MM.1S (cell line): Measurements from ENCODE around the gene LATS2.

Experiments used
- DNase-seq: peaks from one replicate; pipeline ENCODE4 v3.0.0-alpha.2; 2015
- H2AFZ ChIP-seq: fragments of 300-600 bp; sonication (generic); 2 replicates; pipeline ENCODE4 v1.6.0; 2016; ENCODE audit warnings: antibody characterized with exemption, low read length
- H3F3A ChIP-seq: fragments of 300-600 bp; sonication (generic); 2 replicates; pipeline ENCODE4 v1.6.1; 2016; ENCODE audit warnings: mild to moderate bottlenecking, antibody characterized with exemption, low read length, moderate library complexity, mixed read lengths; ENCODE audit not compliant: insufficient read depth
- H3K27ac ChIP-seq: fragments of 300-600 bp; sonication (generic); 2 replicates; pipeline ENCODE4 v1.5.1; 2016; ENCODE audit warnings: mild to moderate bottlenecking, low read length
- H3K27me3 ChIP-seq: fragments of 300-600 bp; sonication (generic); replicated peaks from 2 replicates; pipeline ENCODE4 v1.6.0; 2016; ENCODE audit warnings: low read length; ENCODE audit not compliant: insufficient read depth
- H3K36me3 ChIP-seq: fragments of 300-600 bp; sonication (generic); replicated peaks from 2 replicates; pipeline ENCODE4 v1.6.1; 2016; ENCODE audit warnings: mild to moderate bottlenecking, low read length, mixed read lengths; ENCODE audit not compliant: insufficient read depth
- H3K4me1 ChIP-seq: fragments of 300-600 bp; sonication (generic); 2 replicates; pipeline ENCODE4 v1.6.1; 2016; ENCODE audit warnings: low read length, mixed read lengths
- H3K4me2 ChIP-seq: fragments of 300-600 bp; sonication (generic); 2 replicates; pipeline ENCODE4 v1.6.0; 2016; ENCODE audit warnings: low read depth, low read length
- H3K4me3 ChIP-seq: fragments of 300-600 bp; sonication (generic); 2 replicates; pipeline ENCODE4 v1.5.1; 2016; ENCODE audit warnings: low read length, mixed read lengths
- H3K79me2 ChIP-seq: fragments of 300-600 bp; sonication (generic); 2 replicates; pipeline ENCODE4 v1.6.1; 2016; ENCODE audit warnings: mixed run types, low read length, mixed read lengths
- H3K9ac ChIP-seq: fragments of 300-600 bp; sonication (generic); 2 replicates; pipeline ENCODE4 v1.6.1; 2016; ENCODE audit warnings: low read length, mixed read lengths
- H3K9me2 ChIP-seq: fragments of 300-600 bp; sonication (generic); replicated peaks from 2 replicates; pipeline ENCODE4 v1.6.1; 2016; ENCODE audit warnings: mild to moderate bottlenecking, low read length, mixed read lengths; ENCODE audit not compliant: insufficient read depth
- H3K9me3 ChIP-seq: fragments of 300-600 bp; sonication (generic); replicated peaks from 2 replicates; pipeline ENCODE4 v1.6.1; 2016; ENCODE audit warnings: mild to moderate bottlenecking, low read length, mixed read lengths; ENCODE audit not compliant: insufficient read depth
- H4K20me1 ChIP-seq: fragments of 300-600 bp; sonication (generic); 2 replicates; pipeline ENCODE4 v1.6.1; 2016; ENCODE audit warnings: mild to moderate bottlenecking, low read length, moderate library complexity, mixed read lengths; ENCODE audit not compliant: insufficient read depth
- EZH2 ChIP-seq: fragments of 300-600 bp; sonication (generic); optimal IDR thresholded peaks from 2 replicates; pipeline ENCODE3; 2017; ENCODE audit warnings: low read depth, mild to moderate bottlenecking, antibody characterized with exemption, low read length, mixed read lengths
- EZH2phosphoT487 ChIP-seq: fragments of 300-600 bp; sonication (generic); IDR thresholded peaks from 2 replicates; pipeline ENCODE4 v1.6.1; 2018; ENCODE audit warnings: antibody characterized with exemption, low read length
- TF ChIP-seq, protein P1 (sequence below): fragments of 300-600 bp; sonication (generic); IDR thresholded peaks from 2 replicates; pipeline ENCODE4 v1.5.1; 2016; ENCODE audit warnings: antibody characterized with exemption, low read length, mixed read lengths

LATS2 gene

DNA sequence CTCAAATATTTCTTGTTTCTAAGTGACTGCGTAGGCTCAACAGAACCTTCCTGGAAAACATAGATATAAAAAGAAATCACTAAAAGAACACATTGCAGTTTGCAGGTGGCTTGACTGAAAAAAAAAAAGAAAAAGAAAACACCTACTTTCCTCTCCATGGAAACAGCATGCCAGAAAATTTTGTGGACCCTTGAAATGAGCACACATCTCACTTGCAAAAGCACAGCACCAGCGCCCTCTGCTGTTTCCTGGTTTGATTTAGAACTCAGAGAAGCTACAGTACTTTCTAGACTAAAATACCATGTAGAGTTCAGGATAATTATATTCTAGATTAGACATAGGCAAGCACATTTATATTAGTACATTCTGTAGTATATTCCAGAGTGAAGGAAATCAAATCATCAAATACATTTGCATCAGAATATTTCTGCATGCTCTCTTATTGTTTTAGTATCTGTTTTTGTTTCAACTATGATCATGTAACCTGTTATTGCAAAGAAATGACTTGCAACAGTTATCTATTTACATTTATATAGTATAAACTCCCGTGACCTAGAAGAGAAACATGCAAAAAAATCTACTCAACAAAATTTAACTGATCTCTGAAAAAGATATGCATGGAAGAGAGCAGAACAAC, 136.5 kb downstream of the LATS2 start:
- no peak overlapping the region for H3K27ac ChIP-seq
- H4K20me1 ChIP-seq, result no peaks in the 10 kb centered on the region
- DNase-seq, result peak; percentile 55
- no peaks in the 10 kb centered on the region for H3K27me3 ChIP-seq
- no peaks in the 10 kb centered on the region for H3F3A ChIP-seq
- H3K79me2 ChIP-seq, result no peaks in the 10 kb centered on the region
- H3K4me2 ChIP-seq, result no peak overlapping the region
- H3K9ac ChIP-seq, result no peak overlapping the region
- no peaks in the 10 kb centered on the region for H3K9me2 ChIP-seq
- no peak overlapping the region for H2AFZ ChIP-seq
- no peak overlapping the region for H3K4me3 ChIP-seq
- TF ChIP-seq, protein P1, sequence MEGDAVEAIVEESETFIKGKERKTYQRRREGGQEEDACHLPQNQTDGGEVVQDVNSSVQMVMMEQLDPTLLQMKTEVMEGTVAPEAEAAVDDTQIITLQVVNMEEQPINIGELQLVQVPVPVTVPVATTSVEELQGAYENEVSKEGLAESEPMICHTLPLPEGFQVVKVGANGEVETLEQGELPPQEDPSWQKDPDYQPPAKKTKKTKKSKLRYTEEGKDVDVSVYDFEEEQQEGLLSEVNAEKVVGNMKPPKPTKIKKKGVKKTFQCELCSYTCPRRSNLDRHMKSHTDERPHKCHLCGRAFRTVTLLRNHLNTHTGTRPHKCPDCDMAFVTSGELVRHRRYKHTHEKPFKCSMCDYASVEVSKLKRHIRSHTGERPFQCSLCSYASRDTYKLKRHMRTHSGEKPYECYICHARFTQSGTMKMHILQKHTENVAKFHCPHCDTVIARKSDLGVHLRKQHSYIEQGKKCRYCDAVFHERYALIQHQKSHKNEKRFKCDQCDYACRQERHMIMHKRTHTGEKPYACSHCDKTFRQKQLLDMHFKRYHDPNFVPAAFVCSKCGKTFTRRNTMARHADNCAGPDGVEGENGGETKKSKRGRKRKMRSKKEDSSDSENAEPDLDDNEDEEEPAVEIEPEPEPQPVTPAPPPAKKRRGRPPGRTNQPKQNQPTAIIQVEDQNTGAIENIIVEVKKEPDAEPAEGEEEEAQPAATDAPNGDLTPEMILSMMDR, result peak; percentile 58
- TF ChIP-seq EZH2phosphoT487, result no peak
- H3K4me1 ChIP-seq, result no peaks in the 10 kb centered on the region
- H3K36me3 ChIP-seq, result no peaks in the 10 kb centered on the region
- H3K9me3 ChIP-seq, result no peaks in the 10 kb centered on the region

DNA sequence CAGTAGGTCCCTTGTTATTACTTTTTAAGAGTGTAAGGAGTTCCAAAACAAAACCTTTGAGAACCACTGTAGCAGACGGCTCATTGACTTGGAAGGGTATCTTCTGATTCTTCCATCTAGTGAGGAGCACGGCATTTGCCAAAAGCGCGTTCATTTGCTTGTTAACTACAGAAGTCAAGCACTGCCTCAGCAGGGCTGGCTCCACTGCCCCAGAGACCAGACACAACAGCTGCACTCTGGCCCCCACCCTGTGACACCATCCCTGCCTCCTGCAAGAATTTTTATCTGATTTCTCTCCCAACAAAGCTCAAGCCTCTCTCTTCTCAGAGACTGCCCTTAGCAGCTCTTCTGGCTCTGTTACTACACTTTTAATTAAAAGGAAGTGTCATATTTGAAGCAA, 138.1 kb downstream of the LATS2 start:
- H3K36me3 ChIP-seq, result no peaks in the 10 kb centered on the region

More for the DNA sequence above, 138.1 kb downstream of the LATS2 start:
- Histone ChIP-seq H4K20me1 (no peaks in the 10 kb centered on the region), H3K79me2 (no peaks in the 10 kb centered on the region), H3K27me3 (no peaks in the 10 kb centered on the region), H2AFZ (no peak overlapping the region), H3K9me3 (no peaks in the 10 kb centered on the region), H3F3A (no peaks in the 10 kb centered on the region), H3K9me2 (no peaks in the 10 kb centered on the region), H3K4me2 (no peak overlapping the region), H3K4me3 (no peak overlapping the region), H3K27ac (no peak overlapping the region), H3K9ac (no peak overlapping the region), H3K4me1 (no peaks in the 10 kb centered on the region)
- no peak for TF ChIP-seq EZH2phosphoT487
- TF ChIP-seq, protein P1, result no peak
- no peak for TF ChIP-seq EZH2
- no peak for DNase-seq
